Duodenal mucosa (tissue), 2 donors: ENCODE results near the gene PLXNB2.

ENCODE experiments used
- H3K27ac ChIP-seq: one replicate; pipeline ENCODE4 v1.7.0; 2013; ENCODE audit warnings: low read depth, low read length
- H3K27me3 ChIP-seq, 2 donors: one replicate each; pipeline ENCODE4 v1.7.0; 2013; ENCODE audit warnings: low read length in 2 of 2, control low read depth in 1 of 2; ENCODE audit not compliant: insufficient read depth in 2 of 2, control insufficient read depth in 1 of 2
- H3K36me3 ChIP-seq, 2 donors: one replicate each; pipeline ENCODE4 v1.7.0; 2013; ENCODE audit warnings: low read length in 2 of 2, control low read depth in 1 of 2; ENCODE audit not compliant: insufficient read depth in 2 of 2, control insufficient read depth in 1 of 2
- H3K4me1 ChIP-seq, 2 donors: one replicate each; pipeline ENCODE4 v1.7.0; 2013; ENCODE audit warnings: low read length in 2 of 2, control low read depth in 1 of 2; ENCODE audit not compliant: insufficient read depth in 2 of 2, control insufficient read depth in 1 of 2
- H3K4me3 ChIP-seq, 2 donors: one replicate each; pipeline ENCODE4 v1.7.0; 2013; ENCODE audit warnings: low read length in 2 of 2, low read depth in 1 of 2
- H3K9ac ChIP-seq, 2 donors: one replicate each; pipeline ENCODE4 v1.7.0; 2013; ENCODE audit warnings: low read length in 2 of 2, low read depth in 1 of 2
- H3K9me3 ChIP-seq, 2 donors: one replicate each; pipeline ENCODE4 v1.7.0; 2013; ENCODE audit warnings: low read length in 2 of 2, control low read depth in 1 of 2; ENCODE audit not compliant: control insufficient read depth in 1 of 2

The PLXNB2 gene

GRCh38 chr22:50228366-50228765 is 79.1 kb downstream of the PLXNB2 start:
- no peaks in the 10 kb centered on the region for H3K9me3 ChIP-seq
- no peak overlapping the region for H3K27ac ChIP-seq
- H3K4me1 ChIP-seq = no peaks in the 10 kb centered on the region
- H3K27me3 ChIP-seq = no peaks in the 10 kb centered on the region
- H3K36me3 ChIP-seq = peaks cover 18 to 59% of the 10 kb centered on the region in 2 donors
- no peak overlapping the region for H3K9ac ChIP-seq
- H3K4me3 ChIP-seq = no peak overlapping the region

- Histone ChIP-seq H3K27me3 (no peaks in the 10 kb centered on the region), H3K9ac (no peak overlapping the region), H3K9me3 (no peaks in the 10 kb centered on the region), H3K27ac (no peak overlapping the region), H3K4me3 (no peak overlapping the region), H3K36me3 (peaks cover 17 to 59% of the 10 kb centered on the region in 2 donors), H3K4me1 (no peaks in the 10 kb centered on the region)
These were observed 79.7 kb downstream of the PLXNB2 start for GRCh38 chr22:50227579-50228215.

GRCh38 chr22:50226875-50227165 is 80.6 kb downstream of the PLXNB2 start:
- peaks cover 19 to 60% of the 10 kb centered on the region in 2 donors for H3K36me3 ChIP-seq
- H3K27ac ChIP-seq = no peak overlapping the region
- H3K27me3 ChIP-seq = no peaks in the 10 kb centered on the region
- H3K4me3 ChIP-seq = no peak overlapping the region
- no peak overlapping the region for H3K9ac ChIP-seq
- H3K9me3 ChIP-seq = no peaks in the 10 kb centered on the region
- H3K4me1 ChIP-seq = no peaks in the 10 kb centered on the region

GRCh38 chr22:50226063-50226874 is 81.2 kb downstream of the PLXNB2 start:
- Histone ChIP-seq H3K4me3 (no peak overlapping the region), H3K27ac (no peak overlapping the region), H3K4me1 (no peaks in the 10 kb centered on the region), H3K27me3 (no peaks in the 10 kb centered on the region), H3K9ac (no peak overlapping the region), H3K9me3 (no peaks in the 10 kb centered on the region), H3K36me3 (peaks cover 25 to 66% of the 10 kb centered on the region in 2 donors)

DNA sequence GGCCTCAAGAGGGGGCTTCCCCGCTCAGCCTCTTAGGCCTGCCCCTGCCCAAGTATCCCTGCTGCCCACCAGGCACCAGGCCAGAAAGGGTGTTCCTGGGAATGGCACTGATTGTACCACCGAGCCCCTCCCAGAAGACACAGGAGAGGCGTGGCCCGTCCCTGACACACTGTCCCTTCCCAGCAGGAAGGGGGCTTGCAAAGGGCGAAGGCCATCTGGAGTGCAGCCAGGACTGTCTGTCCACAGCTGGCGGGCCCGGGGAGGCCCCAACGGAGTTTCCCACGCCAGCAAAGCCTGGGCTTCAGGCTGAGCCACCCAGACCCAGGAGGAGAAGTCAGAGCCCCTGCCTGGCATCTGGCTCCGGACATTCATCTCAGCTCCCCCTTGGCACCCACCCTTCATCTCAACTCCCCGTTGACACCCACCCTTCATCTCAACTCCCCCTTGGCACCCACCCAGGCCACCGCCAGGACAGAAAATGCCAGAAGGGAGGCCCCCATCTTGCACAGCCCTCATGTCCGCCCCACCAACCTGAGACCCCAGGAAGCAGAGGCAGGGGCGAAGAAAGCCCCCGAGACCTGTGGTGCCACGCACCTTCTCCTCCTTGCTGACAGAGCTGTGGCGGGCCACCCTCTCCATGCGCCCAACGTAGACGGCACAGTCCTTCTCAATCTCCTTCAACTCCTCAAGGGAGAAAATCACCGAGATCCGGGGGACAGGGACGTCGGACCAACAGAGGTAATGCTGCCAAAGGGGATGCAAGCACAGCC is 82.1 kb downstream of the PLXNB2 start:
- Histone ChIP-seq H3K36me3 (peaks cover 30 to 74% of the 10 kb centered on the region in 2 donors), H3K4me3 (no peak overlapping the region), H3K27me3 (no peaks in the 10 kb centered on the region), H3K9ac (no peak overlapping the region), H3K4me1 (no peaks in the 10 kb centered on the region), H3K9me3 (no peaks in the 10 kb centered on the region), H3K27ac (no peak overlapping the region)
